ENCODE data around the gene CLSTN2. TPM values are rescaled to one million over a fixed set of nuclear protein-coding genes. Genes with fewer than 3 reads are reported as not detected.

Gene CLSTN2
- total RNA-seq, 1 experiment from 2014 or later = 0.07 TPM

DNA sequence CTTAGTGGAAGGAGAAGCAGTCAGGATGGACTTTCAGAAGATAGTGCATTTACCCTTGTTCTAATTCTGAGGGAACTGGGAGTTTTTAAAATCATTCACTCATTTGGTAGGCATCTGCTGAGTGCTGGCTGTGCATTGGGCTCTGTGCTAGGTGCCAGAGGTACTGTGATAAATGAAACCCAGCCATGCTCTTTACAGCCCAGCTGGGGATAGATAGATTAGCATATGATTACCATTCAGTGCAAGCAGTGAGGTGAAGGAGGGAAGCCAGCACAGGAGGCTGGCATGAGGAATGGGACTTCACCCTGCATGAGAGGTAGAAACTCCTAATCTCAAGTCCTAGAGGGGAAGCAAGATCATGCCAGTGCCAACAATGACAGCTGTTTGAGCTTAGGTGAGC is 381.0 kb downstream of the CLSTN2 start:
- BruUV-seq (replicated peaks) = no TSS peak
- H3K36me3 Mint-ChIP-seq (ENCODE audit: insufficient read depth, unreplicated experiment) = no peaks in the 10 kb centered on the region
- CTCF ChIA-PET = interaction anchor here (0.7 kb wide), 1 partner anchor 135 kb away, joined by 3 read pairs; no protein-coding TSS in a partner anchor
- DNase-seq = no peak
- no peak overlapping the region for H3K27ac Mint-ChIP-seq (ENCODE audit: unreplicated experiment)
- no peaks in the 10 kb centered on the region for H3K4me1 Mint-ChIP-seq (ENCODE audit: low read depth, unreplicated experiment)
- H3K27me3 Mint-ChIP-seq (ENCODE audit: unreplicated experiment) = peaks cover 62% of the 10 kb centered on the region
- no peak overlapping the region for H3K4me3 Mint-ChIP-seq (ENCODE audit: low read depth, unreplicated experiment)
- H3K9me3 Mint-ChIP-seq (ENCODE audit: low read depth, unreplicated experiment) = no peaks in the 10 kb centered on the region
- TF ChIP-seq, protein P1, sequence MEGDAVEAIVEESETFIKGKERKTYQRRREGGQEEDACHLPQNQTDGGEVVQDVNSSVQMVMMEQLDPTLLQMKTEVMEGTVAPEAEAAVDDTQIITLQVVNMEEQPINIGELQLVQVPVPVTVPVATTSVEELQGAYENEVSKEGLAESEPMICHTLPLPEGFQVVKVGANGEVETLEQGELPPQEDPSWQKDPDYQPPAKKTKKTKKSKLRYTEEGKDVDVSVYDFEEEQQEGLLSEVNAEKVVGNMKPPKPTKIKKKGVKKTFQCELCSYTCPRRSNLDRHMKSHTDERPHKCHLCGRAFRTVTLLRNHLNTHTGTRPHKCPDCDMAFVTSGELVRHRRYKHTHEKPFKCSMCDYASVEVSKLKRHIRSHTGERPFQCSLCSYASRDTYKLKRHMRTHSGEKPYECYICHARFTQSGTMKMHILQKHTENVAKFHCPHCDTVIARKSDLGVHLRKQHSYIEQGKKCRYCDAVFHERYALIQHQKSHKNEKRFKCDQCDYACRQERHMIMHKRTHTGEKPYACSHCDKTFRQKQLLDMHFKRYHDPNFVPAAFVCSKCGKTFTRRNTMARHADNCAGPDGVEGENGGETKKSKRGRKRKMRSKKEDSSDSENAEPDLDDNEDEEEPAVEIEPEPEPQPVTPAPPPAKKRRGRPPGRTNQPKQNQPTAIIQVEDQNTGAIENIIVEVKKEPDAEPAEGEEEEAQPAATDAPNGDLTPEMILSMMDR (IDR thresholded peaks at IDR 0.05; ENCODE audit: unreplicated experiment) = no peak
- intact Hi-C loops (cut with micrococcal nuclease; ENCODE audit: unreplicated experiment) = no loop called here

DNA sequence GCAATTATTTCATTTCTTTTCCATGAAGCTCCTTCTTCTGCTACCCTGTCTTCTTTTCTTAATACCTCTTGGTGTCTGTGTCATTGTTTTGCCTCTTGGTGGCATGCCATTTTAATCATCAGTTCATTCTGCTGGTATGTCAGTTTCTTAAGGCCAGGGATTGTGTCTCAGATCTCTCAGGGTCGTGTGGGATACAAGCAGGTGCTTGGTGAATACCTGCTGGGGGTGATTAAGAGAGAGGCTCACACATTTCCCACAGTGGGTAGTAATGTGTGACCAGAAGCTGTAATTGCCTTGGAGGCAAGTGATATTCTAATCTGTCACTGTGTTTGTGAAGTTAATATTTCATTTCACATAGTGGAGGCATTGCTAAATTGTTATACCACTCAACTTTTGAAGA is 381.5 kb downstream of the CLSTN2 start:
- CTCF ChIA-PET = interaction anchor here (0.7 kb wide), 1 partner anchor 135 kb away, joined by 3 read pairs; no protein-coding TSS in a partner anchor
- Mint-ChIP-seq H3K27ac (ENCODE audit: unreplicated experiment) (no peak overlapping the region), H3K4me3 (ENCODE audit: low read depth, unreplicated experiment) (no peak overlapping the region), H3K4me1 (ENCODE audit: low read depth, unreplicated experiment) (no peaks in the 10 kb centered on the region), H3K27me3 (ENCODE audit: unreplicated experiment) (peaks cover 65% of the 10 kb centered on the region), H3K36me3 (ENCODE audit: insufficient read depth, unreplicated experiment) (no peaks in the 10 kb centered on the region), H3K9me3 (ENCODE audit: low read depth, unreplicated experiment) (no peaks in the 10 kb centered on the region)
- TF ChIP-seq, protein P1 (IDR thresholded peaks at IDR 0.05; ENCODE audit: unreplicated experiment) = no peak
- no peak for DNase-seq
- intact Hi-C loops (cut with micrococcal nuclease; ENCODE audit: unreplicated experiment) = no loop called here
- BruUV-seq (replicated peaks) = no TSS peak

DNA sequence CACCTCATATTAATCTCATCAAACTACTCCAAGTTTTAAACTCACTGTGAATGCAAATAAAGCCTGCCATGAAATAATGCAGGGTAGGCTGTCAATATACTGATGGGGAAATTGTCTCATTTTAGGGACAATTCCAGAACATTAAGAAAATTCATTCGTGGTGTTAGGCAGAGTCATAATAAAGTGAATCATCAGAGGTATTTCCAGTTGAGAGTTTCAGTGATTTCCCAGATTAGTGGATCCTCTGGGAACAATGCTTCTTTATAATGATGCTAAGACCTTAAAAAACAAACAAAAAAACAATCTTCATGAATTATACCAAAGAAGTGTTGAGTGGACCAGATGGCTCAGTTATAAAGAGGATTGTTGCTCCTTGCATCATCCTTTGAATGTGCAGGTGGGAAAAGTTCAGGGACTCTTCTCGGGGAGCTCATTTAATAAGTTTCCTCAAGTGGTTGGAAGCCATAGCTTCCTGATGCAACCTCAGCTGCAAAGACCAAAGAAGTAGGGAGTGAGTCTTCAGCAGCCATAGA is 381.9 kb downstream of the CLSTN2 start:
- no peak overlapping the region for H3K4me3 Mint-ChIP-seq (ENCODE audit: low read depth, unreplicated experiment)
- H3K27me3 Mint-ChIP-seq (ENCODE audit: unreplicated experiment) = peaks cover 69% of the 10 kb centered on the region
- DNase-seq = no peak
- CTCF ChIA-PET = no interaction called here
- H3K4me1 Mint-ChIP-seq (ENCODE audit: low read depth, unreplicated experiment) = no peaks in the 10 kb centered on the region
- TF ChIP-seq, protein P1 (IDR thresholded peaks at IDR 0.05; ENCODE audit: unreplicated experiment) = no peak
- no peak overlapping the region for H3K27ac Mint-ChIP-seq (ENCODE audit: unreplicated experiment)
- intact Hi-C loops (cut with micrococcal nuclease; ENCODE audit: unreplicated experiment) = no loop called here
- BruUV-seq (replicated peaks) = no TSS peak
- no peaks in the 10 kb centered on the region for H3K36me3 Mint-ChIP-seq (ENCODE audit: insufficient read depth, unreplicated experiment)
- no peaks in the 10 kb centered on the region for H3K9me3 Mint-ChIP-seq (ENCODE audit: low read depth, unreplicated experiment)

DNA sequence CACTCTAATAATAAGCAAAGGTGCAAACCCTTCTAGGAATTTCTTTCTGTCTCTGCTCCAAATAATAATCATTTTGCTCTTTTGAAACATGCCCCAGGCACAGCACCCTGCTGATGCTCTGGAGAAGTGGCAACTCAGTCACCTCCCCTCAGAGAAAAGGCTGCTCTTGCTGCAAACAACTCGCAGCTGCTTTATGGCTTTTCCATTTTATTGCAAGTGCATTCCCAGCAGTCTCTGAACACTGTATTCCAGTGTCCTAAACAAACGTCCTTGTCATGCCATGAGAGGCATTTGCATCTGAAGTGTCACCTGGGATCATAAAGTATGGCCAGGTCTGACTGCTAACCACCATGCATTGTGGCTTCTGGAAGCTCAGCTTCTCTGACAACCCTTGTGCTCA is 384.8 kb downstream of the CLSTN2 start:
- CTCF ChIA-PET = no interaction called here
- BruUV-seq (replicated peaks) = no TSS peak
- no peak overlapping the region for H3K27ac Mint-ChIP-seq (ENCODE audit: unreplicated experiment)
- intact Hi-C loops (cut with micrococcal nuclease; ENCODE audit: unreplicated experiment) = no loop called here
- no peaks in the 10 kb centered on the region for H3K36me3 Mint-ChIP-seq (ENCODE audit: insufficient read depth, unreplicated experiment)
- TF ChIP-seq, protein P1 (IDR thresholded peaks at IDR 0.05; ENCODE audit: unreplicated experiment) = no peak
- no peaks in the 10 kb centered on the region for H3K4me1 Mint-ChIP-seq (ENCODE audit: low read depth, unreplicated experiment)
- DNase-seq = no peak
- peaks cover 71% of the 10 kb centered on the region for H3K27me3 Mint-ChIP-seq (ENCODE audit: unreplicated experiment)
- H3K4me3 Mint-ChIP-seq (ENCODE audit: low read depth, unreplicated experiment) = no peak overlapping the region
- no peaks in the 10 kb centered on the region for H3K9me3 Mint-ChIP-seq (ENCODE audit: low read depth, unreplicated experiment)
